KMS-11 (cell line): Measurements from ENCODE around the gene LMTK2.
A peak's percentile ranks its signal among the peaks of the same experiment; 100 is the strongest.

Source experiments
- H2AFZ ChIP-seq: fragments of 200-600 bp; sonication (generic); 2 replicates; pipeline ENCODE4 v1.6.1; 2016; ENCODE audit warnings: antibody characterized with exemption, mixed run types, low read depth
- H3K27ac ChIP-seq: fragments of 200-600 bp; sonication (generic); 2 replicates; pipeline ENCODE4 v1.6.1; 2016; ENCODE audit warnings: mild to moderate bottlenecking, mixed run types
- H3K27me3 ChIP-seq: fragments of 200-600 bp; sonication (generic); 2 replicates; pipeline ENCODE4 v1.6.1; 2017; ENCODE audit warnings: mild to moderate bottlenecking, low read depth, mixed run types, moderate library complexity; ENCODE audit not compliant: insufficient read depth
- H3K36me3 ChIP-seq: fragments of 200-600 bp; sonication (generic); 2 replicates; pipeline ENCODE4 v1.6.1; 2017; ENCODE audit warnings: mild to moderate bottlenecking, mixed run types; ENCODE audit not compliant: insufficient read depth
- H3K4me1 ChIP-seq: fragments of 200-600 bp; sonication (generic); 2 replicates; pipeline ENCODE4 v1.6.1; 2016; ENCODE audit warnings: mild to moderate bottlenecking, low read depth, mixed run types; ENCODE audit not compliant: poor library complexity, severe bottlenecking
- H3K4me2 ChIP-seq: fragments of 200-600 bp; sonication (generic); 2 replicates; pipeline ENCODE4 v1.7.0; 2016; ENCODE audit warnings: mild to moderate bottlenecking, mixed run types
- H3K4me3 ChIP-seq: fragments of 200-600 bp; sonication (generic); IDR thresholded peaks from 2 replicates; pipeline ENCODE4 v1.6.1; 2017; ENCODE audit warnings: low read depth, low read length, mixed read lengths; ENCODE audit not compliant: insufficient read depth
- H3K79me2 ChIP-seq: fragments of 200-600 bp; sonication (generic); 2 replicates; pipeline ENCODE4 v1.6.1; 2016; ENCODE audit warnings: low read depth, mixed run types; ENCODE audit not compliant: insufficient read depth
- H3K9ac ChIP-seq: fragments of 200-600 bp; sonication (generic); 2 replicates; pipeline ENCODE4 v1.6.1; 2016; ENCODE audit warnings: mild to moderate bottlenecking, mixed run types
- H4K20me1 ChIP-seq: fragments of 200-600 bp; sonication (generic); 2 replicates; pipeline ENCODE4 v1.6.1; 2016; ENCODE audit warnings: mild to moderate bottlenecking, mixed run types; ENCODE audit not compliant: insufficient read depth
- CTCF ChIP-seq: fragments of 200-600 bp; sonication (generic); conservative IDR thresholded peaks from 2 replicates; pipeline ENCODE4 v1.6.1; 2017; ENCODE audit warnings: low read depth, mild to moderate bottlenecking, antibody characterized with exemption, low read length, moderate library complexity, mixed read lengths

LMTK2 gene

GRCh38 chr7:98102170-98102569 lies 4.5 kb upstream of the LMTK2 start:
- no peak overlapping the region for H3K4me2 ChIP-seq

DNA sequence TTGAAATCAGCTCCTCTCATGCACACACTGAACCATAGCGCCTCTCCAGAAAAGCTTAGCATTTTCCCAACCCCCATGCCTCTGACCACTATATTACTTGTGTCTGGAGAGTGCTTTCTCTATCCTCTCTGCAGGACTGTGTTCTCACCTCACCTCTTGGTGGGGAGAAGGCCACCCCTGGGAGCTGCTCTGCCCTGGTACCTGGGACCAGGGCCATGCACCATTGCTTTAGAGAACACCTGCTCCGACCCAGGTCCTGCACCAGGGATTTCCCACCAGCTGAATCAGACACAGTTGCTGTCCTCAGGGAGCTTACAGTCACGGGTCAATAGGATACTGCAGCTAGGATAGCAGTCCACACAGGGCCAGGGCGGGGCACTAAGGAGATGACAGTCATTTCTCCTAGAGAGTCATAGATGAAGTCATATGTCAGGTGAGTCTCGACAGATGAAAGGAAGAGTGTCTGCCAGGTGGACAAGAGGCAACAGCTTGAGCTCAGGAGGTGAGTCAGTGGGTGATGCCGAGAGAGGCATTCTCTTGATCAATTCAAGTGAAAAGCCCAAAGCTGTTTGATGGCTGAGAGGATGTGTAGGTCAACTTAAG lies 619 bp upstream of the LMTK2 start:
- peaks cover 8% of the 10 kb centered on the region for H3K4me1 ChIP-seq
- H3K36me3 ChIP-seq = 0 out of 2 replicates have a peak, but pooled peaks cover 3% of the 10 kb centered on the region
- no peak overlapping the region; the same call in 1 of the 2 replicates for H3K4me2 ChIP-seq
- H3K27ac ChIP-seq = no peak overlapping the region
- TF ChIP-seq CTCF = no peak
- no peak overlapping the region for H3K9ac ChIP-seq
- H2AFZ ChIP-seq = no peak overlapping the region
- H3K27me3 ChIP-seq = no peaks in the 10 kb centered on the region
- no peak overlapping the region for H3K4me3 ChIP-seq
- H3K79me2 ChIP-seq = peaks cover 35% of the 10 kb centered on the region
- H4K20me1 ChIP-seq = no peaks in the 10 kb centered on the region

More at GRCh38 chr7:98102170-98102569, 4.5 kb upstream of the LMTK2 start:
- Histone ChIP-seq H3K27me3 (no peaks in the 10 kb centered on the region), H3K27ac (no peak overlapping the region), H3K79me2 (no peaks in the 10 kb centered on the region), H3K36me3 (no peaks in the 10 kb centered on the region), H3K9ac (no peak overlapping the region), H3K4me3 (no peak overlapping the region), H3K4me1 (no peaks in the 10 kb centered on the region), H2AFZ (no peak overlapping the region), H4K20me1 (no peaks in the 10 kb centered on the region)
- no peak for TF ChIP-seq CTCF

DNA sequence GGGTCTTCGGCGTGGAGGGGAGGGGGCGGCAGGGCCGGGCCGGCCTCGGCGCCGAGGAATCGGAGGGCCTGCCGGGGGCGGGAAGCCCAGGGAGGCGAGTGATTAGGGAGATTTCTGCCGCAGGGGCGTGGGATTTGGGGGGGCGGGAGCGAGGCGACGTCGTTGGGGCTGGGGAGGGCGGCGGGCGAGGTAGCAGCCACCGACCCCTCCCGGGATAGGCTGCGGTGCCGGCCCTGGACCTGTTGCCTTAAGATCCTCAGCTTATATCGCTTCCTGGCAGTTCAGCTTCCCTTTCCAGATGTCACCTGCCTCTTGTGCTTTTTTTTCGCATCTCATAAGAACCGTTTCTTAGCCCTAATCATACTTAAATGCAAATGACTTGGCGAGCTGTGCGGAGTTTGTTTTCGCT lies 655 bp downstream of the LMTK2 start:
- Histone ChIP-seq H3K36me3 (0 out of 2 replicates have a peak, but pooled peaks cover 3% of the 10 kb centered on the region), H3K4me2 (peak overlapping the region; percentile 96), H3K4me1 (peaks cover 8% of the 10 kb centered on the region), H3K27ac (no peak overlapping the region), H3K9ac (peak overlapping the region; percentile 86), H3K4me3 (no peak overlapping the region), H3K27me3 (no peaks in the 10 kb centered on the region), H3K79me2 (peaks cover 48% of the 10 kb centered on the region), H4K20me1 (no peaks in the 10 kb centered on the region), H2AFZ (peak overlapping the region; percentile 96)
- TF ChIP-seq CTCF = no peak

DNA sequence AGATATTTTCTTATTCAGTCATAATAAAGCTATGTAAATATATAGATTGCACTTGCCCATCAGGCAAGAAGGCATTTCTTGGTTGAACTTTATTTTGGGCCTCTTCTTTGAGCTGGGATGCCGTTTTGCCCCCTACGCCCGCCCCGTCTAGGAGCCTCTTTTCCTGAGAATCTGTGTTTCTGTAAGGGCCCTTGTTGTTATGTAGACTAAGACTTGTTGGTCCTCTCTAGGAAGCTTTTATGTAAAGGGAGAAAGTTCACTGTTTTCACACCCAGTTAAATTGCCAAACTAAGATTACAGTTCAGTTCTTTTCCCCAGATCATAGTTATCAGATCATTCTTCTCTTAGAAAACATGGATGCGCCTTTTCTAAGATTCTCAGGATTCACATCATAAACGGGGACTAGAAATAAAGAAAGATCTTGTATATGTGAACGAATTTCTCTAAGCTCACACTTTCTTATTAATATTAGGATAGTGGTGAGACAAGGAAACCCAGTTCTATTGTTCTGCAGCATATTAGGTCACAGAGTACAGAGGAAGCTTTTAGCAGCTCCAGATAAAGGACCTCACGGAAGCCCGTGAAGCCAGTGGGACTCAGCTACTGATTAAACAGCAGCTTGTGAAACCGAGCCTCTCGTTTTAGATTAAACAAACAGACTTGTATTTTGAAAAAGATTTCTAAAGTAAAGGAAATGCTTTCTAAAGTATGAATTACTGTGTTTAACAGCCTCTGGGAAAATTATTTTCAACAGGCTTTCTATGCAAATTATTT lies 3.8 kb downstream of the LMTK2 start:
- Histone ChIP-seq H4K20me1 (no peaks in the 10 kb centered on the region), H2AFZ (no peak overlapping the region), H3K36me3 (0 out of 2 replicates have a peak, but pooled peaks cover 3% of the 10 kb centered on the region), H3K27ac (no peak overlapping the region), H3K4me2 (no peak overlapping the region), H3K79me2 (peaks cover 66% of the 10 kb centered on the region), H3K4me1 (peaks cover 8% of the 10 kb centered on the region), H3K27me3 (no peaks in the 10 kb centered on the region), H3K9ac (no peak overlapping the region), H3K4me3 (no peak overlapping the region)
- TF ChIP-seq CTCF = no peak
